Type B pancreatic cell (in vitro differentiated cells): Measurements from ENCODE around the gene C18orf54. TPM values are rescaled to one million over a fixed set of nuclear protein-coding genes. Genes with fewer than 3 reads are reported as not detected.

Source experiments
- DNase-seq: peaks from one replicate; pipeline ENCODE4 v3.0.0; 2021; ENCODE audit warnings: mixed read lengths; ENCODE audit not compliant: unreplicated experiment; ENCODE audit errors: extremely low spot score
- H3K27ac Mint-ChIP-seq: 2 replicates; pipeline ENCODE4 v1.8.0; 2021; ENCODE audit warnings: mild to moderate bottlenecking, mixed read lengths
- H3K27me3 Mint-ChIP-seq: 2 replicates; pipeline ENCODE4 v1.8.0; 2021; ENCODE audit warnings: mixed read lengths
- H3K36me3 Mint-ChIP-seq: 2 replicates; pipeline ENCODE4 v1.8.0; 2021; ENCODE audit warnings: mixed read lengths
- H3K4me1 Mint-ChIP-seq: one replicate; pipeline ENCODE4 v1.8.0; 2021; ENCODE audit warnings: mixed read lengths; ENCODE audit not compliant: unreplicated experiment
- H3K4me3 Mint-ChIP-seq: 2 replicates; pipeline ENCODE4 v1.8.0; 2021; ENCODE audit warnings: mild to moderate bottlenecking, mixed read lengths
- H3K9me3 Mint-ChIP-seq: 2 replicates; pipeline ENCODE4 v1.8.0; 2021; ENCODE audit warnings: mixed read lengths
- CTCF ChIP-seq: fragments of 200-600 bp; sonication (generic); conservative IDR thresholded peaks from 2 replicates; pipeline ENCODE4 v1.5.0; 2021; ENCODE audit warnings: antibody characterized with exemption, mild to moderate bottlenecking
- total RNA-seq: library from RNA; stranded (reverse); gene quantifications from 2 replicates; pipeline ENCODE4 v1.2.1, GENCODE V29; 2021; ENCODE audit warnings: low replicate concordance

Gene C18orf54
- total RNA-seq, 1 donor from 2014 or later, result 18.4 TPM

- no peak for TF ChIP-seq CTCF
- DNase-seq, result no peak
- H3K27ac Mint-ChIP-seq, result no peak overlapping the region
- no peaks in the 10 kb centered on the region for H3K9me3 Mint-ChIP-seq
- H3K27me3 Mint-ChIP-seq, result peaks cover 18% of the 10 kb centered on the region
- H3K4me1 Mint-ChIP-seq, result no peaks in the 10 kb centered on the region
- H3K36me3 Mint-ChIP-seq, result no peaks in the 10 kb centered on the region
- no peak overlapping the region for H3K4me3 Mint-ChIP-seq
Observed at GRCh38 chr18:54426085-54426665, 68.5 kb downstream of the C18orf54 start.

Other genes with a start within 250 kb of the C18orf54 start
- 48.8 and 100 TPM in 2 replicates for gene MBD2, start 133.2 kb upstream of the C18orf54 start, total RNA-seq
- gene POLI, start 88.4 kb upstream of the C18orf54 start, total RNA-seq, result 29.0 and 44.2 TPM in 2 replicates
- not detected in 2 replicates for gene STARD6, start within 50 bp of the C18orf54 start, total RNA-seq
- gene DYNAP, start 233.3 kb downstream of the C18orf54 start, total RNA-seq, result not detected in 2 replicates